MCF 10A (cell line): ENCODE measurements around the gene C5orf46. TPM values are rescaled to one million over a fixed set of nuclear protein-coding genes. Genes with fewer than 3 reads are reported as not detected.

Source experiments
- BruUV-seq: library from RNA; stranded (reverse); fragments of 400-500 nt; replicated peaks from 2 replicates; lab custom pipeline; 2021; lab: Mats Ljungman, UMichigan
- CTCF ChIA-PET: fragments of 300-600 bp; sonication (Branson Sonifier 250); formaldehyde crosslinking; extraction: SDS; loops from one replicate; lab custom pipeline; 2021; ENCODE audit warnings: antibody characterized with exemption, inconsistent platforms; lab: Yijun Ruan, JAX
- POLR2A ChIA-PET: fragments of 300-600, 350-650 bp; sonication (Branson Sonifier 250); formaldehyde crosslinking; extraction: SDS; loops from one replicate; lab custom pipeline; 2020; ENCODE audit warnings: antibody characterized with exemption, inconsistent platforms; lab: Yijun Ruan, JAX
- DNase-seq: peaks from one replicate; pipeline ENCODE4 v3.0.0-alpha.2; 2018; ENCODE audit not compliant: unreplicated experiment
- H3K27ac Mint-ChIP-seq: one replicate; pipeline ENCODE4 v1.8.0; 2022; ENCODE audit warnings: mild to moderate bottlenecking, low read depth, mixed read lengths; ENCODE audit not compliant: unreplicated experiment
- H3K27me3 Mint-ChIP-seq: one replicate; pipeline ENCODE4 v1.8.0; 2022; ENCODE audit warnings: mixed read lengths; ENCODE audit not compliant: insufficient read depth, unreplicated experiment
- H3K36me3 Mint-ChIP-seq: one replicate; pipeline ENCODE4 v1.8.0; 2022; ENCODE audit warnings: mild to moderate bottlenecking, moderate library complexity, mixed read lengths; ENCODE audit not compliant: insufficient read depth, unreplicated experiment
- H3K4me1 Mint-ChIP-seq: one replicate; pipeline ENCODE4 v1.8.0; 2022; ENCODE audit warnings: mixed read lengths; ENCODE audit not compliant: insufficient read depth, unreplicated experiment
- H3K4me3 Mint-ChIP-seq: one replicate; pipeline ENCODE4 v1.8.0; 2022; ENCODE audit warnings: mild to moderate bottlenecking, moderate library complexity, mixed read lengths; ENCODE audit not compliant: unreplicated experiment
- H3K9me3 Mint-ChIP-seq: one replicate; pipeline ENCODE4 v1.8.0; 2022; ENCODE audit warnings: mixed read lengths; ENCODE audit not compliant: unreplicated experiment
- intact Hi-C: fragments of 100-400 bp; cut with micrococcal nuclease; formaldehyde crosslinking; loops from 2 replicates; pipeline ENCODE4 v1.14.1; 2022
- total RNA-seq: library from RNA; stranded (reverse); gene quantifications from 2 replicates; pipeline ENCODE4 v1.2.3, GENCODE V29; 2022
- TF ChIP-seq, protein P1 (sequence below): fragments of 200-600 bp; IDR thresholded peaks from one replicate; pipeline ENCODE4 v1.8.0; 2022; ENCODE audit warnings: antibody characterized with exemption, mild to moderate bottlenecking; ENCODE audit not compliant: unreplicated experiment

C5orf46 gene
- total RNA-seq, 1 experiment from 2014 or later: 5.7 TPM

- Mint-ChIP-seq H3K27me3 (no peaks in the 10 kb centered on the region), H3K4me1 (no peaks in the 10 kb centered on the region), H3K27ac (no peak overlapping the region), H3K36me3 (no peaks in the 10 kb centered on the region), H3K4me3 (no peak overlapping the region), H3K9me3 (no peaks in the 10 kb centered on the region)
- intact Hi-C loops: loop anchor here (5.0 kb wide), 3 partner anchors 252 to 517 kb away; no protein-coding TSS in a partner anchor
- TF ChIP-seq, protein P1, sequence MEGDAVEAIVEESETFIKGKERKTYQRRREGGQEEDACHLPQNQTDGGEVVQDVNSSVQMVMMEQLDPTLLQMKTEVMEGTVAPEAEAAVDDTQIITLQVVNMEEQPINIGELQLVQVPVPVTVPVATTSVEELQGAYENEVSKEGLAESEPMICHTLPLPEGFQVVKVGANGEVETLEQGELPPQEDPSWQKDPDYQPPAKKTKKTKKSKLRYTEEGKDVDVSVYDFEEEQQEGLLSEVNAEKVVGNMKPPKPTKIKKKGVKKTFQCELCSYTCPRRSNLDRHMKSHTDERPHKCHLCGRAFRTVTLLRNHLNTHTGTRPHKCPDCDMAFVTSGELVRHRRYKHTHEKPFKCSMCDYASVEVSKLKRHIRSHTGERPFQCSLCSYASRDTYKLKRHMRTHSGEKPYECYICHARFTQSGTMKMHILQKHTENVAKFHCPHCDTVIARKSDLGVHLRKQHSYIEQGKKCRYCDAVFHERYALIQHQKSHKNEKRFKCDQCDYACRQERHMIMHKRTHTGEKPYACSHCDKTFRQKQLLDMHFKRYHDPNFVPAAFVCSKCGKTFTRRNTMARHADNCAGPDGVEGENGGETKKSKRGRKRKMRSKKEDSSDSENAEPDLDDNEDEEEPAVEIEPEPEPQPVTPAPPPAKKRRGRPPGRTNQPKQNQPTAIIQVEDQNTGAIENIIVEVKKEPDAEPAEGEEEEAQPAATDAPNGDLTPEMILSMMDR: no peak
- POLR2A ChIA-PET: interaction anchor here (0.7 kb wide), 2 partner anchors 10 to 27 kb away, joined by 3 read pairs; no protein-coding TSS in a partner anchor
- BruUV-seq: no TSS peak
- DNase-seq: no peak
- CTCF ChIA-PET: interaction anchor here (0.6 to 15.2 kb wide), 16 partner anchors 9 to 568 kb away, joined by 3 to 286 read pairs (median 4); partner anchors contain the start of gene SCGB3A2
Observed at GRCh38 chr5:147854894-147855773, 51.2 kb downstream of the C5orf46 start.

GRCh38 chr5:147854331-147854730 lies 52.0 kb downstream of the C5orf46 start:
- no peaks in the 10 kb centered on the region for H3K36me3 Mint-ChIP-seq
- no peaks in the 10 kb centered on the region for H3K9me3 Mint-ChIP-seq
- no peaks in the 10 kb centered on the region for H3K4me1 Mint-ChIP-seq
- no TSS peak for BruUV-seq
- intact Hi-C loops: no loop called here
- H3K27ac Mint-ChIP-seq: no peak overlapping the region
- DNase-seq: no peak
- TF ChIP-seq, protein P1: no peak
- POLR2A ChIA-PET: no interaction called here
- no peak overlapping the region for H3K4me3 Mint-ChIP-seq
- CTCF ChIA-PET: interaction anchor here (0.6 to 15.2 kb wide), 13 partner anchors 9 to 569 kb away, joined by 3 to 286 read pairs (median 4); partner anchors contain the start of gene SCGB3A2
- no peaks in the 10 kb centered on the region for H3K27me3 Mint-ChIP-seq

DNA sequence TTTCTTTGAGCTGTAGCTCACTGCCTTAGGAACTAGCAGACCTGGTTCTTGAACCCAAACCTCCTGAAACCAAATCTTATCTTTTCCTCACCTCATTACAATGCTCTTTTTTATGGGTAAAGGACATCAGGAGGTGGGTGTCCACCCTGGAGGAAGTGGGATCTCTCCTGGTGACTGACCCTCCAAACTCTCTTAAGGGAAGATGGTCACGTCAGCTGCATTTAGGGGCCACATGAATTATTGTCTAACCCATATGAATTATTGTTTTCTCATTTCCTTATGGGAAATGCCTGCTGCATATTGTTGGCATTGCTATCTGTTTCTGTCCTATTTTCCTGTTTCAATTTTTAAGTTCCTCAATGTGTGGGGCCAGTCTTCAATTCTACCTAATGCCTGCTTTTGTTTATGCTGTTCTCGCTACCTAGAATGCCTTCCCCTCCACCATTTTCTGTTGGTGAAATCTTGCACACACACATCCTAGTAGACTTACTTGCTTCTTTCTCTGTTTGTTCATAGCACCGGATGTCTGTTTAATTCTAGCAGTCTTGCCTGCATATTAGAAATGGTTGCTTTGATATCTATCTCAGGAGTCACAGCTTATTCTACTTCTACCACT lies 52.9 kb downstream of the C5orf46 start:
- CTCF ChIA-PET: interaction anchor here (1.0 to 15.2 kb wide), 8 partner anchors 8 to 275 kb away, joined by 3 to 286 read pairs (median 4); partner anchors contain the start of gene SCGB3A2

More for the DNA sequence above, 52.9 kb downstream of the C5orf46 start:
- H3K4me1 Mint-ChIP-seq: no peaks in the 10 kb centered on the region
- H3K36me3 Mint-ChIP-seq: no peaks in the 10 kb centered on the region
- H3K9me3 Mint-ChIP-seq: no peaks in the 10 kb centered on the region
- H3K27me3 Mint-ChIP-seq: peaks cover 4% of the 10 kb centered on the region
- no peak overlapping the region for H3K4me3 Mint-ChIP-seq
- intact Hi-C loops: no loop called here
- TF ChIP-seq, protein P1: no peak
- BruUV-seq: no TSS peak
- no peak overlapping the region for H3K27ac Mint-ChIP-seq
- POLR2A ChIA-PET: interaction anchor here (1.5 kb wide), 1 partner anchor 100 kb away, joined by 3 read pairs; no protein-coding TSS in a partner anchor
- DNase-seq: no peak
